Uterus (tissue), 2 donors: ENCODE measurements around the gene TSSK2.

Experiments used
- CTCF ChIP-seq, 4 experiments: fragments of 200-600 bp in 2 of 4; fragments of 450-650 bp in 2 of 4; sonication (generic) in 2 of 4; IDR thresholded peaks; one replicate each; pipeline ENCODE4 v1.5.1; 2016 to 2019; ENCODE audit warnings: antibody characterized with exemption in 4 of 4, mild to moderate bottlenecking in 2 of 4, moderate library complexity in 1 of 4
- POLR2A ChIP-seq, 2 donors: fragments of 450-650 bp; IDR thresholded peaks; one replicate each; pipeline ENCODE4 v1.6.1; 2016; ENCODE audit warnings: antibody characterized with exemption in 2 of 2, mild to moderate bottlenecking in 1 of 2, moderate library complexity in 1 of 2

GRCh38 chr22:19175602-19176174 lies 44.6 kb downstream of the TSSK2 start:
- TF ChIP-seq CTCF (IDR thresholded peaks at IDR 0.05) (no peak), POLR2A (IDR thresholded peaks at IDR 0.05) (no peak)
